Measurements from ENCODE around the gene KIAA1217.
"Not testable (repeated sequence)": the region's sequence is repeated elsewhere in the genome, so short reads cannot be mapped to it uniquely, and the experiment has no call there.

KIAA1217 gene

DNA sequence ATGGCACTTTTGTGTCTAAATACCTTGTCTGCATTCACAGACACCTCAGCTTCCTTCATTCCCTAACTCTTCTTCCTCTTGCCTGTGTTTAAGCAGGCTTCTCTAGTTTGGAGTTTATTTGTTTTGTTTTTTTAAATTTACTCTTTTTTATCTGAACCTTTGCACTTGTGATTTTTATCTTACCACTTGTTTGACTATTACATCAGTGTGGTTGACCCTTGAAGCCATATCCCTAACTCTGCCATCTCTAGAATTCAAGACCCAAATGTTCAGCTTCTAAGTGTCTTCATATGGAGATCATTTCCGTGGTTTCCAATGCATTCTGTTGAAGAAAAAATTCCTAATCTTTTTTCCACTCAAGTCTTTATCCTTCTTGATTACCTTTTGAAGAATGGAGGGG, 233.3 kb downstream of the KIAA1217 start:
- H2AFZ ChIP-seq (ENCODE audit: low read length): no peak overlapping the region
- H3K4me3 ChIP-seq (ENCODE audit: low read depth, low read length, poor library complexity, severe bottlenecking): no peak overlapping the region
- no peaks in the 10 kb centered on the region for H3F3A ChIP-seq (ENCODE audit: insufficient read depth, low read length)

GRCh38 chr10:24442641-24443174, 233.8 kb downstream of the KIAA1217 start:
- not testable (repeated sequence) for H3K27me3 ChIP-seq (ENCODE audit: insufficient read depth, low read length); H3K36me3 ChIP-seq (ENCODE audit: insufficient read depth, low read length); H3K4me3 ChIP-seq (ENCODE audit: low read depth, low read length, poor library complexity, severe bottlenecking); H4K20me1 ChIP-seq (ENCODE audit: insufficient read depth, low read length); H3K9me3 ChIP-seq (ENCODE audit: low read length); H3K9me2 ChIP-seq (ENCODE audit: low read depth, low read length); H3K27ac ChIP-seq (ENCODE audit: low read depth, low read length, poor library complexity, severe bottlenecking); H3K4me1 ChIP-seq (ENCODE audit: insufficient read depth, low read length, severe bottlenecking); H3K9ac ChIP-seq (ENCODE audit: low read length); H3K79me2 ChIP-seq (ENCODE audit: insufficient read depth, low read length); H3F3A ChIP-seq (ENCODE audit: insufficient read depth, low read length); H2AFZ ChIP-seq (ENCODE audit: low read length); H3K4me2 ChIP-seq (ENCODE audit: low read length)

More for the DNA sequence above, 233.3 kb downstream of the KIAA1217 start:
- H3K4me2 ChIP-seq (ENCODE audit: low read length): no peak overlapping the region
- no peaks in the 10 kb centered on the region for H3K9me2 ChIP-seq (ENCODE audit: low read depth, low read length)
- TF ChIP-seq CTCF (IDR thresholded peaks at IDR 0.05; ENCODE audit: low read length) (no peak), EZH2 (IDR thresholded peaks at IDR 0.05; ENCODE audit: borderline replicate concordance, low read length) (no peak)
- H4K20me1 ChIP-seq (ENCODE audit: insufficient read depth, low read length): no peaks in the 10 kb centered on the region
- no peak overlapping the region for H3K27ac ChIP-seq (ENCODE audit: low read depth, low read length, poor library complexity, severe bottlenecking)
- no peak overlapping the region for H3K9ac ChIP-seq (ENCODE audit: low read length)
- no peaks in the 10 kb centered on the region for H3K36me3 ChIP-seq (ENCODE audit: insufficient read depth, low read length)
- no peaks in the 10 kb centered on the region for H3K27me3 ChIP-seq (ENCODE audit: insufficient read depth, low read length)
- H3K9me3 ChIP-seq (ENCODE audit: low read length): no peaks in the 10 kb centered on the region
- H3K4me1 ChIP-seq (ENCODE audit: insufficient read depth, low read length, severe bottlenecking): no peaks in the 10 kb centered on the region
- H3K79me2 ChIP-seq (ENCODE audit: insufficient read depth, low read length): no peaks in the 10 kb centered on the region

- Histone ChIP-seq H3K9me3 (ENCODE audit: low read length) (no peaks in the 10 kb centered on the region), H3K4me2 (ENCODE audit: low read length) (no peak overlapping the region), H3K79me2 (ENCODE audit: insufficient read depth, low read length) (no peaks in the 10 kb centered on the region), H3K27me3 (ENCODE audit: insufficient read depth, low read length) (no peaks in the 10 kb centered on the region), H3K27ac (ENCODE audit: low read depth, low read length, poor library complexity, severe bottlenecking) (no peak overlapping the region), H3K9ac (ENCODE audit: low read length) (no peak overlapping the region), H2AFZ (ENCODE audit: low read length) (no peak overlapping the region), H3K36me3 (ENCODE audit: insufficient read depth, low read length) (no peaks in the 10 kb centered on the region), H3K4me3 (ENCODE audit: low read depth, low read length, poor library complexity, severe bottlenecking) (no peak overlapping the region), H3F3A (ENCODE audit: insufficient read depth, low read length) (no peaks in the 10 kb centered on the region), H4K20me1 (ENCODE audit: insufficient read depth, low read length) (no peaks in the 10 kb centered on the region), H3K9me2 (ENCODE audit: low read depth, low read length) (no peaks in the 10 kb centered on the region), H3K4me1 (ENCODE audit: insufficient read depth, low read length, severe bottlenecking) (no peaks in the 10 kb centered on the region)
- TF ChIP-seq EZH2 (IDR thresholded peaks at IDR 0.05; ENCODE audit: borderline replicate concordance, low read length) (no peak), CTCF (IDR thresholded peaks at IDR 0.05; ENCODE audit: low read length) (no peak)
These were observed 235.4 kb downstream of the KIAA1217 start for GRCh38 chr10:24444337-24444736.

- not testable (repeated sequence) for H3K27me3 ChIP-seq (ENCODE audit: insufficient read depth, low read length); H3K9me2 ChIP-seq (ENCODE audit: low read depth, low read length); H4K20me1 ChIP-seq (ENCODE audit: insufficient read depth, low read length); H3K4me1 ChIP-seq (ENCODE audit: insufficient read depth, low read length, severe bottlenecking); H3K79me2 ChIP-seq (ENCODE audit: insufficient read depth, low read length); H3K36me3 ChIP-seq (ENCODE audit: insufficient read depth, low read length); H2AFZ ChIP-seq (ENCODE audit: low read length); H3K4me3 ChIP-seq (ENCODE audit: low read depth, low read length, poor library complexity, severe bottlenecking); H3K4me2 ChIP-seq (ENCODE audit: low read length); H3K9me3 ChIP-seq (ENCODE audit: low read length); H3K27ac ChIP-seq (ENCODE audit: low read depth, low read length, poor library complexity, severe bottlenecking); H3F3A ChIP-seq (ENCODE audit: insufficient read depth, low read length); H3K9ac ChIP-seq (ENCODE audit: low read length)
These were observed 237.0 kb downstream of the KIAA1217 start for GRCh38 chr10:24445958-24446357.
